H1 (cell line): ENCODE results near the gene CHCHD6. TPM values are rescaled to one million over a fixed set of nuclear protein-coding genes. Genes with fewer than 3 reads are reported as not detected.

ENCODE experiments used
- CTCF ChIA-PET: fragments of 300-600 bp; sonication (Branson Sonifier 250); formaldehyde crosslinking; loops from one replicate; lab custom pipeline; 2021; ENCODE audit not compliant: partially characterized antibody; lab: Charles Lee
- POLR2A ChIA-PET: fragments of 300-600 bp; sonication (Branson Sonifier 250); formaldehyde crosslinking; loops from one replicate; lab custom pipeline; 2021; ENCODE audit warnings: inconsistent platforms; ENCODE audit not compliant: partially characterized antibody; lab: Charles Lee
- DNase-seq, 2 experiments: peaks; one replicate each; pipeline versions ENCODE4 v3.0.0 to v3.0.0-alpha.2; 2010 to 2022; ENCODE audit warnings: low spot score in 2 of 2, low read depth in 1 of 2, mixed read lengths in 1 of 2
- FAIRE-seq: peaks from 2 replicates; lab custom pipeline; 2011; peaks lifted over from hg19 to GRCh38; lab: Jason Lieb, UNC
- H2AFZ ChIP-seq: 2 replicates; pipeline ENCODE4 v1.8.1; 2012; ENCODE audit warnings: low read length, inconsistent platforms
- H2AK5ac ChIP-seq: 2 replicates; pipeline ENCODE4 v1.6.1; 2013; ENCODE audit warnings: low read depth, low read length
- H2BK120ac ChIP-seq: replicated peaks from 2 replicates; pipeline ENCODE3; 2013; ENCODE audit warnings: low read depth, low read length, inconsistent platforms
- H2BK12ac ChIP-seq: 2 replicates; pipeline ENCODE4 v1.6.1; 2013; ENCODE audit warnings: low read depth, low read length
- H2BK15ac ChIP-seq: 2 replicates; pipeline ENCODE4 v1.6.1; 2013; ENCODE audit warnings: low read length
- H2BK20ac ChIP-seq: 2 replicates; pipeline ENCODE4 v1.6.1; 2013; ENCODE audit warnings: low read length
- H2BK5ac ChIP-seq: 2 replicates; pipeline ENCODE4 v1.6.1; 2013; ENCODE audit warnings: low read depth, low read length
- H3K14ac ChIP-seq: 2 replicates; pipeline ENCODE4 v1.6.1; 2013; ENCODE audit warnings: inconsistent platforms; ENCODE audit not compliant: insufficient read length
- H3K18ac ChIP-seq: 2 replicates; pipeline ENCODE4 v1.6.1; 2013; ENCODE audit warnings: low read length; ENCODE audit errors: extremely low read depth
- H3K23ac ChIP-seq: 2 replicates; pipeline ENCODE4 v1.6.1; 2013; ENCODE audit warnings: inconsistent platforms; ENCODE audit not compliant: insufficient read length
- H3K23me2 ChIP-seq: 2 replicates; pipeline ENCODE4 v1.6.1; 2013; ENCODE audit warnings: low read depth, low read length
- H3K27ac ChIP-seq: 2 replicates; pipeline ENCODE4 v1.6.1; 2011; ENCODE audit warnings: low read depth, low read length, inconsistent platforms
- H3K27me3 ChIP-seq, 4 experiments: replicated peaks in 1 of 4; 1 replicate in 1 of 4; 2 replicates in 3 of 4; pipeline versions ENCODE4 v1.6.1 to v1.8.1; 2011 to 2013; ENCODE audit warnings: low read length in 3 of 4, mild to moderate bottlenecking in 3 of 4, inconsistent platforms in 2 of 4, mixed read lengths in 2 of 4, moderate library complexity in 1 of 4; ENCODE audit not compliant: control insufficient read depth in 3 of 4, insufficient read depth in 3 of 4; ENCODE audit errors: extremely low read depth in 1 of 4
- H3K36me3 ChIP-seq, 4 experiments: 2 replicates each; pipeline versions ENCODE4 v1.6.1 to v1.8.1; 2011 to 2013; ENCODE audit warnings: mild to moderate bottlenecking in 4 of 4, low read length in 3 of 4, moderate library complexity in 2 of 4, control low read depth in 1 of 4, inconsistent platforms in 1 of 4; ENCODE audit not compliant: insufficient read depth in 4 of 4, control insufficient read depth in 2 of 4
- H3K4ac ChIP-seq: replicated peaks from 2 replicates; pipeline ENCODE3; 2013; ENCODE audit warnings: low read length, low read depth, mixed read lengths, inconsistent platforms; ENCODE audit not compliant: insufficient read length
- H3K4me1 ChIP-seq, 4 experiments: replicated peaks in 1 of 4; 1 replicate in 1 of 4; 2 replicates in 3 of 4; pipeline versions ENCODE4 v1.6.1 to v1.8.1; 2011 to 2013; ENCODE audit warnings: low read length in 3 of 4, inconsistent platforms in 2 of 4, mixed read lengths in 1 of 4; ENCODE audit not compliant: insufficient read depth in 4 of 4, control insufficient read depth in 3 of 4
- H3K4me2 ChIP-seq, 2 experiments: 2 replicates each; pipeline versions ENCODE4 v1.6.1 to v1.8.1; 2011 to 2013; ENCODE audit warnings: low read depth in 2 of 2, low read length in 2 of 2, control low read depth in 1 of 2, inconsistent platforms in 1 of 2, mild to moderate bottlenecking in 1 of 2; ENCODE audit not compliant: insufficient read depth in 1 of 2
- H3K4me3 ChIP-seq, 4 experiments: fragments of 200-600, 300-600 bp in 1 of 4; sonication (generic), shearing (Covaris generic), sonication (Bioruptor Twin) in 1 of 4; 2 replicates each; pipeline versions ENCODE4 v1.5.1 to v1.8.1; 2011 to 2016; ENCODE audit warnings: low read length in 4 of 4, low read depth in 3 of 4, control low read depth in 2 of 4, inconsistent platforms in 2 of 4, mild to moderate bottlenecking in 2 of 4, mixed read lengths in 1 of 4, moderate library complexity in 1 of 4; ENCODE audit not compliant: insufficient read depth in 2 of 4; ENCODE audit errors: extremely low read depth in 1 of 4
- H3K56ac ChIP-seq: replicated peaks from 2 replicates; pipeline ENCODE3; 2013; ENCODE audit warnings: low read depth, mild to moderate bottlenecking, mixed read lengths, low read length, inconsistent platforms; ENCODE audit not compliant: insufficient read length
- H3K79me1 ChIP-seq: 2 replicates; pipeline ENCODE4 v1.6.1; 2013; ENCODE audit warnings: low read depth, low read length, control low read depth
- H3K79me2 ChIP-seq, 2 experiments: 2 replicates each; pipeline versions ENCODE4 v1.6.1 to v1.8.1; 2012 to 2013; ENCODE audit warnings: low read length in 2 of 2, mild to moderate bottlenecking in 2 of 2, inconsistent platforms in 1 of 2; ENCODE audit not compliant: insufficient read depth in 2 of 2, control insufficient read depth in 1 of 2
- H3K9ac ChIP-seq, 4 experiments: replicated peaks in 1 of 4; 1 replicate in 1 of 4; 2 replicates in 3 of 4; pipeline versions ENCODE4 v1.6.1 to v1.8.1; 2011 to 2013; ENCODE audit warnings: low read depth in 3 of 4, low read length in 3 of 4, control low read depth in 2 of 4, mild to moderate bottlenecking in 2 of 4, moderate library complexity in 2 of 4, inconsistent platforms in 1 of 4; ENCODE audit errors: extremely low read depth in 1 of 4
- H3K9me3 ChIP-seq, 2 experiments: 2 replicates each; pipeline versions ENCODE4 v1.6.1 to v1.8.1; 2012 to 2013; ENCODE audit warnings: mild to moderate bottlenecking in 2 of 2, moderate library complexity in 2 of 2, control low read depth in 1 of 2, inconsistent platforms in 1 of 2, low read depth in 1 of 2, low read length in 1 of 2, mixed read lengths in 1 of 2; ENCODE audit not compliant: insufficient read depth in 2 of 2
- H4K20me1 ChIP-seq, 2 experiments: replicated peaks in 1 of 2; 2 replicates each; pipeline versions ENCODE3 to v1.8.1; 2011 to 2013; ENCODE audit warnings: inconsistent platforms in 2 of 2, low read length in 2 of 2, mild to moderate bottlenecking in 1 of 2; ENCODE audit not compliant: insufficient read depth in 2 of 2, control insufficient read depth in 1 of 2
- H4K5ac ChIP-seq: 2 replicates; pipeline ENCODE4 v1.6.1; 2013; ENCODE audit warnings: low read length, low read depth, mixed read lengths, inconsistent platforms; ENCODE audit not compliant: insufficient read length
- H4K8ac ChIP-seq: 2 replicates; pipeline ENCODE4 v1.8.0; 2013; ENCODE audit warnings: mild to moderate bottlenecking, moderate library complexity, low read length, inconsistent platforms; ENCODE audit not compliant: insufficient read depth; ENCODE audit errors: extremely low read depth
- H4K91ac ChIP-seq: replicated peaks from 2 replicates; pipeline ENCODE3; 2013; ENCODE audit warnings: low read length, mixed read lengths, inconsistent platforms; ENCODE audit not compliant: insufficient read length
- ASH2L ChIP-seq: fragments of 200-600, 300-600 bp; sonication (generic); IDR thresholded peaks from one replicate; pipeline ENCODE4 v1.7.1; 2017; ENCODE audit warnings: low read length
- BACH1 ChIP-seq: IDR thresholded peaks from 2 replicates; pipeline ENCODE4 v1.6.1; 2012; ENCODE audit warnings: low read length, improper control_type of control experiment
- CEBPB ChIP-seq: IDR thresholded peaks from 2 replicates; pipeline ENCODE4 v1.6.1; 2012; ENCODE audit warnings: low read depth, low read length
- CTBP2 ChIP-seq: IDR thresholded peaks from 2 replicates; pipeline ENCODE4 v1.7.0; 2011; ENCODE audit warnings: borderline replicate concordance, mild to moderate bottlenecking, moderate library complexity, mixed read lengths, low read length; ENCODE audit not compliant: insufficient read depth, insufficient read length
- EGR1 ChIP-seq: IDR thresholded peaks from 2 replicates; pipeline ENCODE4 v1.6.1; 2011; ENCODE audit warnings: low read depth, low read length, borderline replicate concordance
- JUN ChIP-seq: IDR thresholded peaks from 2 replicates; pipeline ENCODE4 v1.6.1; 2011; ENCODE audit warnings: low read depth, mild to moderate bottlenecking, improper control_type of control experiment, low read length
- RAD21 ChIP-seq, 2 experiments: IDR thresholded peaks in 1 of 2; conservative IDR thresholded peaks in 1 of 2; 2 replicates each; pipeline ENCODE4 v1.6.1; 2011; ENCODE audit warnings: low read depth in 2 of 2, low read length in 2 of 2, improper control_type of control experiment in 1 of 2, inconsistent platforms in 1 of 2, mild to moderate bottlenecking in 1 of 2, moderate library complexity in 1 of 2
- SAP30 ChIP-seq: fragments of 300-600 bp; sonication (generic); IDR thresholded peaks from 2 replicates; pipeline ENCODE4 v1.7.1; 2012; ENCODE audit warnings: low read length, moderate library complexity, mild to moderate bottlenecking, inconsistent platforms; ENCODE audit not compliant: insufficient read depth, insufficient replicate concordance
- TAF7 ChIP-seq: optimal IDR thresholded peaks from 2 replicates; pipeline ENCODE3; 2011; ENCODE audit warnings: low read depth, mild to moderate bottlenecking, inconsistent platforms, low read length, moderate library complexity, borderline replicate concordance
- TBP ChIP-seq: IDR thresholded peaks from 2 replicates; pipeline ENCODE4 v1.6.1; 2011; ENCODE audit warnings: low read depth, low read length, improper control_type of control experiment
- WGBS, 2 experiments: shearing (Covaris generic) in 1 of 2; methylation state at CpG; one replicate each; pipeline versions ENCODE4 v1.1.6 to v1.1.7; 2013 to 2015; ENCODE audit warnings: low lambda C conversion rate in 2 of 2, mixed read lengths in 2 of 2, inconsistent platforms in 1 of 2, low coverage in 1 of 2, missing lambda C conversion rate in 1 of 2; ENCODE audit not compliant: insufficient replicate concordance in 2 of 2, insufficient coverage in 1 of 2, insufficient read length in 1 of 2; ENCODE audit errors: extremely low coverage in 1 of 2, missing lambda C conversion rate in 1 of 2; 5-methylcytosine and 5-hydroxymethylcytosine counted together
- polyA plus RNA-seq, 7 experiments: library from polyadenylated mRNA; depleted of rRNA in 3 of 7; stranded (reverse) in 5 of 7; unstranded in 2 of 7; fragments of >200 nt in 5 of 7; fragments of 200-250 nt in 2 of 7; gene quantifications; 1 replicate in 5 of 7; 2 replicates in 1 of 7; 4 replicates in 1 of 7; pipeline versions ENCODE4 v1.2.1 to v1.2.3, GENCODE V29; 2011 to 2013; ENCODE audit warnings: missing spikeins in 2 of 7, mixed read lengths in 2 of 7
- total RNA-seq: library from RNA; stranded (reverse); fragmentation: NEBNext Ultra II Directional; extraction: Animal tissue kit (Norgen Biotek cat#: 25700); gene quantifications from 2 replicates; pipeline ENCODE4 v1.2.1, GENCODE V29; 2021

CHCHD6 gene
- total and polyA plus RNA-seq, 2 of the 8 experiments (the other 6 are each of a cell fraction or from before 2014, with no cell fraction given): 32.4 to 37.6 TPM

DNA sequence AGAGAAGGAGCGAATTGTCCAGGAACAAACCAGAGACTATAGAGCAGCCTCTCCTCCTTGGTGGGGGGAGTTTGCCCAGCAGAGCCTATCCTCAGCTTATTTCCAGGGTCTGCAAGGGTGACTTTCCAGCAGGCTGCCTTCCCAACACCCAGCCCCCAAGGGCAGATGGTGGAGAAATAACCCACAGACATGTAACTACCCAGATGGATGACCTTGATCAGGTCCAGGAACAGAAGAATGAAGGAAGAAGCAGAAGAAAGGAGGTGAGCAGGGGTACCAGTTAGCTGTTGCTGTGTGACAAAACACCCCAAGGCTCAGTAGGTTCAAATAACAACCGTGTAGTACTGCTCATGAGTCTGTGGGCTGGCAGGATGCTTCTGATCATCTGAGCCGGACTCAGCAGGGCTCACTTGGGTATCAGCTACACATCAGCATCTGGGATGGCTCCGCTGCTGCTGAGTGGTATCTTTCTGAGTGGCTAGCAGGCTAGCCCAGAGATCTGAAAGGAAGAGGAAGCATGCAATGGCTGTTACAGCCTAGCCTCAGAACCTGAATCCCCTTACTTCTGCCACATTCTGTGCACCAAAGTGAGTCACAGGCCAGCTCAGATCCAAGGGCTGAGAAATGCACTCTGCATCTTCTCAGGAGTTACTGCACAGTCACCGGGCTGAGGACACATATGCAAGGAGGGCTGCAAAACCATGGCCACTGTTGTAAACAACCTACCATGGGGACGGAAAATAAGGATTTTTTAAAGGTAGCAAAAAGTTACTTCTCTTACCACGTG, 26.9 kb upstream of the CHCHD6 start:
- H2BK20ac ChIP-seq: no peak overlapping the region
- FAIRE-seq (no peak), DNase-seq (peak in 1 of 2 experiments; percentile 22)
- H2AFZ ChIP-seq: no peak overlapping the region
- ChIA-PET CTCF (interaction anchor here (0.7 to 3.3 kb wide), 6 partner anchors 12 to 869 kb away, joined by 3 to 19 read pairs (median 6); no protein-coding TSS in a partner anchor), POLR2A (no interaction called here)
- no peak overlapping the region for H4K5ac ChIP-seq
- H3K4me1 ChIP-seq: peaks cover 0 to 4% (median 4%) of the 10 kb centered on the region in 4 experiments; a peak in 4 of 7 replicates
- H3K4me3 ChIP-seq: no peak overlapping the region
- no peaks in the 10 kb centered on the region for H3K36me3 ChIP-seq
- H2BK5ac ChIP-seq: no peak overlapping the region
- H3K14ac ChIP-seq: no peak overlapping the region
- H2BK15ac ChIP-seq: no peak overlapping the region
- H3K4ac ChIP-seq: no peak overlapping the region
- no peak overlapping the region for H2AK5ac ChIP-seq
- 76% methylated on average over 7 of the region's 7 CpGs; no CpG with 5 or more reads in 1 of the 2 experiments for WGBS, 2 experiments
- H2BK12ac ChIP-seq: no peak overlapping the region
- H3K9ac ChIP-seq: no peak overlapping the region
- H4K20me1 ChIP-seq: no peaks in the 10 kb centered on the region
- no peak overlapping the region for H2BK120ac ChIP-seq
- H3K56ac ChIP-seq: no peak overlapping the region
- H3K23ac ChIP-seq: no peak overlapping the region
- H3K79me2 ChIP-seq: no peaks in the 10 kb centered on the region
- no peak overlapping the region for H3K27ac ChIP-seq
- no peak overlapping the region for H4K91ac ChIP-seq
- no peaks in the 10 kb centered on the region for H3K23me2 ChIP-seq
- no peak overlapping the region for H3K18ac ChIP-seq
- H3K4me2 ChIP-seq: no peak overlapping the region
- H3K9me3 ChIP-seq: peaks cover 0 to 7% of the 10 kb centered on the region in 2 experiments; a peak in 2 of 4 replicates
- no peak overlapping the region for H4K8ac ChIP-seq
- peaks cover 2 to 19% (median 14%) of the 10 kb centered on the region in 4 experiments; a peak in 6 of 7 replicates for H3K27me3 ChIP-seq
- no peaks in the 10 kb centered on the region for H3K79me1 ChIP-seq
- TF ChIP-seq CTBP2: no peak
- no peak for TF ChIP-seq JUN
- no peak for TF ChIP-seq BACH1
- no peak for TF ChIP-seq RAD21 (IDR thresholded peaks at IDR 0.05 in 1 of 2, conservative IDR thresholded peaks at IDR 0.05 in 1 of 2; ENCODE audit: low read depth in 2 of 2, low read length in 2 of 2)
- TF ChIP-seq SAP30: no peak
- TF ChIP-seq TAF7: no peak
- no peak for TF ChIP-seq CEBPB
- no peak for TF ChIP-seq TBP
- TF ChIP-seq EGR1: no peak
- TF ChIP-seq ASH2L: no peak
